GM12872 (cell line): ENCODE data around the gene GNAT3.

Experiments used
- CTCF ChIP-seq: IDR thresholded peaks from 3 replicates; pipeline ENCODE4 v1.5.1; 2011; ENCODE audit warnings: low read depth, mild to moderate bottlenecking, low read length, moderate library complexity; ENCODE audit not compliant: insufficient read depth

Gene GNAT3

GRCh38 chr7:80488851-80489370 lies 23.0 kb downstream of the GNAT3 start:
- no peak for TF ChIP-seq CTCF

- TF ChIP-seq CTCF: no peak
Measured at GRCh38 chr7:80488406-80488805, 23.5 kb downstream of the GNAT3 start.

- no peak for TF ChIP-seq CTCF
Measured at GRCh38 chr7:80485721-80486120, 26.1 kb downstream of the GNAT3 start.

GRCh38 chr7:80482950-80483349 lies 28.9 kb downstream of the GNAT3 start:
- no peak for TF ChIP-seq CTCF

GRCh38 chr7:80481196-80481884 lies 30.5 kb downstream of the GNAT3 start:
- no peak for TF ChIP-seq CTCF

- TF ChIP-seq CTCF: no peak
Measured at GRCh38 chr7:80480566-80480965, 31.3 kb downstream of the GNAT3 start.

- TF ChIP-seq CTCF: no peak
Measured at GRCh38 chr7:80478683-80479082, 33.2 kb downstream of the GNAT3 start.
